Measurements from ENCODE around the gene ARPC1A. TPM values are rescaled to one million over a fixed set of nuclear protein-coding genes. Genes with fewer than 3 reads are reported as not detected.

ARPC1A gene
- total RNA-seq, 5 donors from 2014 or later (not counting 1 experiment from before 2014, with no cell fraction given), result 30.6 to 49.1 (median 40.4) TPM

- Histone ChIP-seq H3K4me1 (ENCODE audit: control insufficient read depth in 1 of 2, extremely low read depth in 1 of 2, insufficient read depth in 2 of 2, low read length in 2 of 2) (peaks cover 0 to 9% of the 10 kb centered on the region in 2 experiments), H3K9me3 (no peaks in the 10 kb centered on the region), H3K27ac (ENCODE audit: low read length) (no peak overlapping the region), H3K36me3 (ENCODE audit: control insufficient read depth in 2 of 2, extremely low read depth in 1 of 2, insufficient read depth in 1 of 2, low read length in 1 of 2) (peaks cover 23 to 86% of the 10 kb centered on the region in 2 donors), H3K4me3 (ENCODE audit: control insufficient read depth in 1 of 2, extremely low read depth in 1 of 2, low read length in 1 of 2) (no peak overlapping the region), H3K27me3 (replicated peaks in 1 of 2; ENCODE audit: control insufficient read depth in 2 of 2, extremely low read depth in 1 of 2, insufficient read depth in 2 of 2, low read length in 1 of 2) (no peaks in the 10 kb centered on the region)
- no peak for ATAC-seq (replicated peaks in 1 of 4)
- peak overlapping the region; percentile 59 to 81 for H3K27ac Mint-ChIP-seq
- no peaks in the 10 kb centered on the region for H3K9me3 Mint-ChIP-seq
- ChIA-PET CTCF (interaction anchor here in 1 of 2 donors (0.9 kb wide), 1 partner anchor 12 kb away, joined by 4 read pairs; no protein-coding TSS in a partner anchor), POLR2A (interaction anchor here (0.5 to 0.9 kb wide), 4 partner anchors 8 to 69 kb away, joined by 3 to 4 read pairs (median 3); partner anchors contain the start of genes BUD31 (in 1 of the 2) and PDAP1 (in 1 of the 2))
- WGBS (ENCODE audit: insufficient coverage), result 90% methylated on average over 5 of the region's 5 CpGs
- H3K27me3 Mint-ChIP-seq, result no peaks in the 10 kb centered on the region
- peaks cover 32% of the 10 kb centered on the region for H3K36me3 Mint-ChIP-seq
- no peak overlapping the region for H3K4me3 Mint-ChIP-seq
- peaks cover 13 to 26% (median 25%) of the 10 kb centered on the region in 3 donors for H3K4me1 Mint-ChIP-seq
- no peak for DNase-seq
Observed at GRCh38 chr7:99398891-99399445, 73.3 kb downstream of the ARPC1A start.

GRCh38 chr7:99399597-99399996 lies 73.9 kb downstream of the ARPC1A start:
- WGBS (ENCODE audit: insufficient coverage), result 64% methylated on average over 2 of the region's 6 CpGs

GRCh38 chr7:99402854-99403253 lies 77.2 kb downstream of the ARPC1A start:
- Histone ChIP-seq H3K4me1 (ENCODE audit: control insufficient read depth in 1 of 2, extremely low read depth in 1 of 2, insufficient read depth in 2 of 2, low read length in 2 of 2) (peaks cover 9 to 36% of the 10 kb centered on the region in 2 experiments), H3K27me3 (replicated peaks in 1 of 2; ENCODE audit: control insufficient read depth in 2 of 2, extremely low read depth in 1 of 2, insufficient read depth in 2 of 2, low read length in 1 of 2) (no peaks in the 10 kb centered on the region), H3K9me3 (no peaks in the 10 kb centered on the region), H3K27ac (ENCODE audit: low read length) (no peak overlapping the region), H3K4me3 (ENCODE audit: control insufficient read depth in 1 of 2, extremely low read depth in 1 of 2, low read length in 1 of 2) (no peak overlapping the region), H3K36me3 (ENCODE audit: control insufficient read depth in 2 of 2, extremely low read depth in 1 of 2, insufficient read depth in 1 of 2, low read length in 1 of 2) (peaks cover 23 to 61% of the 10 kb centered on the region in 2 donors)
- H3K4me1 Mint-ChIP-seq, result peaks cover 27 to 48% (median 43%) of the 10 kb centered on the region in 3 donors
- 100% methylated on average over 3 of the region's 3 CpGs for WGBS (ENCODE audit: insufficient coverage)
- no peaks in the 10 kb centered on the region for H3K27me3 Mint-ChIP-seq
- ChIA-PET CTCF (interaction anchor here in 1 of 2 donors (0.6 kb wide), 1 partner anchor 1182 kb away, joined by 3 read pairs; no protein-coding TSS in a partner anchor), POLR2A (no interaction called here)
- ATAC-seq (replicated peaks in 1 of 4) (no peak), DNase-seq (no peak)
- H3K4me3 Mint-ChIP-seq, result no peak overlapping the region
- peaks cover 27% of the 10 kb centered on the region for H3K36me3 Mint-ChIP-seq
- H3K27ac Mint-ChIP-seq, result peak overlapping the region; percentile 12 to 33
- no peaks in the 10 kb centered on the region for H3K9me3 Mint-ChIP-seq

More at GRCh38 chr7:99399597-99399996, 73.9 kb downstream of the ARPC1A start:
- Histone ChIP-seq H3K4me1 (ENCODE audit: control insufficient read depth in 1 of 2, extremely low read depth in 1 of 2, insufficient read depth in 2 of 2, low read length in 2 of 2) (peaks cover 0 to 11% of the 10 kb centered on the region in 2 experiments), H3K36me3 (ENCODE audit: control insufficient read depth in 2 of 2, extremely low read depth in 1 of 2, insufficient read depth in 1 of 2, low read length in 1 of 2) (peaks cover 25 to 86% of the 10 kb centered on the region in 2 donors), H3K4me3 (ENCODE audit: control insufficient read depth in 1 of 2, extremely low read depth in 1 of 2, low read length in 1 of 2) (no peak overlapping the region), H3K27me3 (replicated peaks in 1 of 2; ENCODE audit: control insufficient read depth in 2 of 2, extremely low read depth in 1 of 2, insufficient read depth in 2 of 2, low read length in 1 of 2) (no peaks in the 10 kb centered on the region), H3K27ac (ENCODE audit: low read length) (no peak overlapping the region), H3K9me3 (no peaks in the 10 kb centered on the region)
- Mint-ChIP-seq H3K27ac (peak overlapping the region; percentile 49 to 55), H3K4me1 (peaks cover 13 to 31% (median 25%) of the 10 kb centered on the region in 3 donors), H3K36me3 (peaks cover 36% of the 10 kb centered on the region), H3K9me3 (no peaks in the 10 kb centered on the region), H3K4me3 (no peak overlapping the region), H3K27me3 (no peaks in the 10 kb centered on the region)
- DNase-seq (no peak), ATAC-seq (replicated peaks in 1 of 4) (no peak)
- POLR2A ChIA-PET, result no interaction called here
- CTCF ChIA-PET, result no interaction called here

- WGBS (ENCODE audit: insufficient coverage), result 95% methylated on average over 4 of the region's 5 CpGs
- ChIA-PET CTCF (interaction anchor here in 1 of 2 donors (0.5 kb wide), 1 partner anchor 52 kb away, joined by 4 read pairs; no protein-coding TSS in a partner anchor), POLR2A (no interaction called here)
- no peak overlapping the region for H3K4me3 Mint-ChIP-seq
- Histone ChIP-seq H3K4me3 (ENCODE audit: control insufficient read depth in 1 of 2, extremely low read depth in 1 of 2, low read length in 1 of 2) (no peak overlapping the region), H3K36me3 (ENCODE audit: control insufficient read depth in 2 of 2, extremely low read depth in 1 of 2, insufficient read depth in 1 of 2, low read length in 1 of 2) (peaks cover 23 to 53% of the 10 kb centered on the region in 2 donors), H3K9me3 (no peaks in the 10 kb centered on the region), H3K27ac (ENCODE audit: low read length) (no peak overlapping the region), H3K27me3 (replicated peaks in 1 of 2; ENCODE audit: control insufficient read depth in 2 of 2, extremely low read depth in 1 of 2, insufficient read depth in 2 of 2, low read length in 1 of 2) (no peaks in the 10 kb centered on the region), H3K4me1 (ENCODE audit: control insufficient read depth in 1 of 2, extremely low read depth in 1 of 2, insufficient read depth in 2 of 2, low read length in 2 of 2) (peaks cover 11 to 39% of the 10 kb centered on the region in 2 experiments)
- H3K27me3 Mint-ChIP-seq, result no peaks in the 10 kb centered on the region
- peak overlapping the region in 1 of 2 donors; percentile 46 for H3K27ac Mint-ChIP-seq
- H3K9me3 Mint-ChIP-seq, result no peaks in the 10 kb centered on the region
- peaks cover 23% of the 10 kb centered on the region for H3K36me3 Mint-ChIP-seq
- ATAC-seq (replicated peaks in 1 of 4) (no peak), DNase-seq (no peak)
- H3K4me1 Mint-ChIP-seq, result peaks cover 28 to 45% (median 41%) of the 10 kb centered on the region in 3 donors
Observed at GRCh38 chr7:99403764-99404163, 78.1 kb downstream of the ARPC1A start.

- H3K4me1 ChIP-seq (ENCODE audit: control insufficient read depth in 1 of 2, extremely low read depth in 1 of 2, insufficient read depth in 2 of 2, low read length in 2 of 2), result peaks cover 11 to 41% of the 10 kb centered on the region in 2 experiments
- peaks cover 21% of the 10 kb centered on the region for H3K36me3 Mint-ChIP-seq
- peak overlapping the region; percentile 24 to 57 for H3K27ac Mint-ChIP-seq
- DNase-seq (no peak), ATAC-seq (replicated peaks in 1 of 4) (no peak)
- H3K27ac ChIP-seq (ENCODE audit: low read length), result no peak overlapping the region
- no peaks in the 10 kb centered on the region for H3K9me3 Mint-ChIP-seq
- no peaks in the 10 kb centered on the region for H3K27me3 ChIP-seq (replicated peaks in 1 of 2; ENCODE audit: control insufficient read depth in 2 of 2, extremely low read depth in 1 of 2, insufficient read depth in 2 of 2, low read length in 1 of 2)
- CTCF ChIA-PET, result no interaction called here
- H3K4me3 Mint-ChIP-seq, result no peak overlapping the region
- H3K4me3 ChIP-seq (ENCODE audit: control insufficient read depth in 1 of 2, extremely low read depth in 1 of 2, low read length in 1 of 2), result no peak overlapping the region
- POLR2A ChIA-PET, result interaction anchor here in 1 of 2 donors (0.6 kb wide), 1 partner anchor 17 kb away, joined by 10 read pairs; no protein-coding TSS in a partner anchor
- WGBS (ENCODE audit: insufficient coverage), result 86% methylated on average over 14 of the region's 18 CpGs
- H3K36me3 ChIP-seq (ENCODE audit: control insufficient read depth in 2 of 2, extremely low read depth in 1 of 2, insufficient read depth in 1 of 2, low read length in 1 of 2), result peaks cover 23 to 46% of the 10 kb centered on the region in 2 donors
- H3K9me3 ChIP-seq, result no peaks in the 10 kb centered on the region
- H3K4me1 Mint-ChIP-seq, result peaks cover 31 to 46% (median 45%) of the 10 kb centered on the region in 3 donors
- no peaks in the 10 kb centered on the region for H3K27me3 Mint-ChIP-seq
Observed at GRCh38 chr7:99404235-99404976, 78.7 kb downstream of the ARPC1A start.

GRCh38 chr7:99404977-99405320 lies 79.3 kb downstream of the ARPC1A start:
- Histone ChIP-seq H3K9me3 (no peaks in the 10 kb centered on the region), H3K4me1 (ENCODE audit: control insufficient read depth in 1 of 2, extremely low read depth in 1 of 2, insufficient read depth in 2 of 2, low read length in 2 of 2) (peaks cover 14 to 47% of the 10 kb centered on the region in 2 experiments), H3K36me3 (ENCODE audit: control insufficient read depth in 2 of 2, extremely low read depth in 1 of 2, insufficient read depth in 1 of 2, low read length in 1 of 2) (peaks cover 23 to 44% of the 10 kb centered on the region in 2 donors), H3K27me3 (replicated peaks in 1 of 2; ENCODE audit: control insufficient read depth in 2 of 2, extremely low read depth in 1 of 2, insufficient read depth in 2 of 2, low read length in 1 of 2) (no peaks in the 10 kb centered on the region), H3K27ac (ENCODE audit: low read length) (no peak overlapping the region), H3K4me3 (ENCODE audit: control insufficient read depth in 1 of 2, extremely low read depth in 1 of 2, low read length in 1 of 2) (no peak overlapping the region)
- ChIA-PET POLR2A (interaction anchor here in 1 of 2 donors (0.6 kb wide), 1 partner anchor 18 kb away, joined by 10 read pairs; no protein-coding TSS in a partner anchor), CTCF (interaction anchor here in 1 of 2 donors (0.7 kb wide), 2 partner anchors 11 to 56 kb away, joined by 4 to 5 read pairs; no protein-coding TSS in a partner anchor)
- Mint-ChIP-seq H3K4me1 (peaks cover 32 to 52% (median 48%) of the 10 kb centered on the region in 3 donors), H3K27ac (peak overlapping the region; percentile 16 to 57), H3K27me3 (no peaks in the 10 kb centered on the region), H3K36me3 (peaks cover 21% of the 10 kb centered on the region), H3K4me3 (no peak overlapping the region), H3K9me3 (no peaks in the 10 kb centered on the region)
- ATAC-seq (replicated peaks in 1 of 4), result no peak
- peak in 1 of 35 experiments; percentile 35 for DNase-seq
- 92% methylated on average over 8 of the region's 10 CpGs for WGBS (ENCODE audit: insufficient coverage)
